GM18502 (cell line): ENCODE measurements around the gene ARHGAP6.
"Not testable (repeated sequence)": the region's sequence is repeated elsewhere in the genome, so short reads cannot be mapped to it uniquely, and the experiment has no call there.

ENCODE experiments used
- ATAC-seq: cut with Tn5 transposase; IDR thresholded peaks from one replicate; pipeline ENCODE4 v1.9.1; 2021; ENCODE audit warnings: mild to moderate bottlenecking; ENCODE audit not compliant: unreplicated experiment, poor library complexity

Gene ARHGAP6

DNA sequence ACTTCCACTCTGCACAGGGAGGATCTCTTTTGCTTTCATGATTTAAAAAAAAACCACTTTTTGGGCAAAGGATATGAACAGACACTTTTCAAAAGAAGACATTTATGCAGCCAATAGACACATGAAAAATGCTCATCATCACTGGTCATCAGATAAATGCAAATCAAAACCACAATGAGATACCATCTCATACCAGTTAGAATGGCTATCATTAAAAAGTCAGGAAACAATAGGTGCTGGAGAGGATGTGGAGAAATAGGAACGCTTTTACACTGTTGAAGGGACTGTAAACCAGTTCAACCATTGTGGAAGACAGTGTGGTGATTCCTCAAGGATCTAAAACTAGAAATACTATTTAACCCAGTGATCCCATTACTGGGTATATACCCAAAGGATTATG lies 87.4 kb downstream of the ARHGAP6 start:
- ATAC-seq: not testable (repeated sequence)

DNA sequence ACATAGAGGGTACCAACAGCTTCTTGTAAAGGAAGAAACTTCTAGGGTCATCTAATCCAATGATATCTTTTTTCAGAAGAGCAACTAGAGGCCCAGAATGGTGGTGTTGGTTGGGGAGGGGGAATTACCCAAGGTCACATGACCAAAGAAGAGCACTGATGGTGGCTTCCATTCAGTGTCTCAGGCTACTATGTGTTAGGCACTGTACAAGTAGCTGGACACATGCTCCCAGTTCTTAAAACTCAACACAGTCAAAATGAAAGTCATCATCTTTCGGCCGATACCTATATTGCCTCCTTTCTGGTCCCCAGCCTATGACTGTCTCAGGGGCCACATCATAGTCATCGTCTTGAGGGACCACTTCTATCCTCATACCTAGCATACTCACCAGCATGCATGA lies 88.1 kb downstream of the ARHGAP6 start:
- no peak for ATAC-seq

- no peak for ATAC-seq
These were observed 90.4 kb downstream of the ARHGAP6 start for GRCh38 chrX:11575332-11575731.

DNA sequence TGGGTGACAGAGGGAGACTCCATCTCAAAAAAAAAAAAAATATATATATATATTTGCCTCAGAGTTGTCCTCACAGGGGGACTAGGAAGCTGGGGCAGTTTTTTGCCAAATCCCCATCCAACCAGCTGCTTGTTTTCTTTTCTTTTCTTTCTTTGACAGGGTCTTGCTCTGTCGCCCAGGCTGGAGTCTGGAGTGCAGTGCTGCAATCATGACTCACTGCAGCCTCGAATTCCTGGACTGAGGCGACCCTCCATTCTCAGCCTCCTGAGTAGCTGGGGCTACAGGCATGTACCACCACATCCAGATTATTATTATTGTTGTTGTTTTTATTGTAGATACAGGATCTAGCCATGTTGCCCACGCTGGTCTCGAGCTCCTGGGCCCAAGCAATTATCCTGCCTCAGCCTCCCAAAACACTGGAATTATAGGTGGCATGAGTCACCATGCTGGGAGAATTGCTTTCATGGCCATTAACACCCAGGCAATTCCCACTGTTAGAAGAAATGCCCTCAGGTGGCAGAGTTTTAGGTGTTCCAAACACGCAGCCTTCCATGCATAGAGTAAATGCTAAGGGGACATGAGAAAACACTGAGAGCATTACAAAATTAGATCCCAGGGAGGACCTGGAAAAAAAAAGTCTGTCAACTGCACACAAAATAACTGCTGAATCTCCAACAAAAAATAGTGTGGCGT lies 98.0 kb downstream of the ARHGAP6 start:
- no peak for ATAC-seq

GRCh38 chrX:11566789-11567188 lies 98.9 kb downstream of the ARHGAP6 start:
- no peak for ATAC-seq

- ATAC-seq: no peak
These were observed 99.5 kb downstream of the ARHGAP6 start for GRCh38 chrX:11566173-11566572.

- ATAC-seq: no peak
These were observed 101.2 kb downstream of the ARHGAP6 start for GRCh38 chrX:11564546-11564945.

DNA sequence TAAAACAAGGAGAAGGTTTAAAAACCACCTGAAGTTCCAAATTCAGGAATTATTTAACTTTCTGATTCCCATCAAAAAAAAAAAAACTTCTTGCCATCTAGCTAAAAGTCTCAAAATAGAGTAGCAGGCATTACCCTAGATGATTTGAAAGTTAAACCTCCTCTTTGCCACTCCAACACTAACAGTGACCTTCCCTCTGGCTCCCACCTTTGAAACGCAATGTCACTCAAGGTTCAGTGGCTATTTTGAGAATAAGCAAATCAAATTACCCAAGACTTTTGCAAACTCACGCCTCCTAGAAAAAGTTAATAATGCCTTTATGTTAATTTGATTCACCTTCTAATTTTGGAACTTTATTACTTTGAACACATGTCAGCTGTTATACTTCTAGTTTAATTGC lies 103.2 kb downstream of the ARHGAP6 start:
- no peak for ATAC-seq

GRCh38 chrX:11558972-11559371 lies 106.7 kb downstream of the ARHGAP6 start:
- ATAC-seq: peak; percentile 70

DNA sequence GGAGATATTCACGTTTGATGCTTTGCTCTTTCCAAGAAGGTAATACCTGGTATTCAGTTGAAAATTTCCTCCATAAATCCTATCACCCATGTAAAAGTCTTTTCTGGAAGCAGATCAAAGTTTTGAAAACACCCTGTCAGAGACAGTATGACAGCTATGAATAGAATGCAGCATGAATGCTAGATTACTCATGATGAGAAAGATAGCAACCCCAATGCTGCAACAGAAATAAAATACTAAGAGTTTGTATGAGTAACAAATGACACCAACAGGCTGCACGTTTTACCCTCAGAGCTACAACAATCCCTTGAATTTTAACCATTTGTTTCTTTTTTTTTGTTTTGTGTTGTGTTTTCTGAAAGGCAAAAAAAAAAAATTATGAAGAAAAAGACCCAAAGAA lies 108.6 kb downstream of the ARHGAP6 start:
- no peak for ATAC-seq

- ATAC-seq: no peak
These were observed 110.0 kb downstream of the ARHGAP6 start for GRCh38 chrX:11555759-11556158.

DNA sequence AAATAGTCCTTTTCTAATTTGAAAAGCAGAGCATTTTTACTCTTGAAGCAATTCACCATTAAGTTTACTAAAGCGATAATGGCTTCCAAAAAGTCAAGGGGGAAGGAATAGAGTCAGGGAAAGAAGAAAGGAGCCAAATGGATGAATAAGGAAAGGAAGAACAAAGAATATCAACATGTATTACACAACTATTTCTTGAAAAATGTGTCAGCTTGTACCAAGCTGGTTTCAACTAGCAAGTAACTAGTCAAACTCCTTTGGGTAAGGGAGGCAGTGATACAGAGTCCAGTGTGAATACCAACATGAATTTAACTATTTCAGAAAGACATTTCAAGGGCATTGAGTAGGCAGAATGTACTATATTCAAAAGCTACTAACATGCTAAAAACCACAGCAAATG lies 112.1 kb downstream of the ARHGAP6 start:
- ATAC-seq: no peak

- ATAC-seq: no peak
These were observed 114.6 kb downstream of the ARHGAP6 start for GRCh38 chrX:11551151-11551550.

- no peak for ATAC-seq
These were observed 118.8 kb downstream of the ARHGAP6 start for GRCh38 chrX:11546917-11547316.

DNA sequence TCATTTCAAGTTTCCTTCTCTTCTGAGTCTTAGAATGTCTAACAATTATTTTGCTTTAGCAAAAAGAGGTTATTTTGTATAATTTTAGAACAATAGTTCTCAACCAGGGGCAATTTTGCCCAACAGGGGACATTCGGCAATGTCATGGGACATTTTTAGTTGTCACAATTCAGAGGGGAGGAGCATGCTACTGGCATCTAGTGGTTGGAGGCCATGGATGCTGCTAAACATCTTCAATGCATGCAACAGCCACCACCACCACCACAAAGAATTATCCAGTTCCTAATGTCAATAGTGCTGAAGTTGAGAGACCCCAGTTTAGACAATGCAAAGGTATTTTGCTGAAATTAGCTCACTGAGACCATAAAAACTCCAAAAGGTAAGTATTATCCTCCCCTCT lies 122.5 kb downstream of the ARHGAP6 start:
- ATAC-seq: no peak

- no peak for ATAC-seq
These were observed 124.2 kb downstream of the ARHGAP6 start for GRCh38 chrX:11541510-11541909.

DNA sequence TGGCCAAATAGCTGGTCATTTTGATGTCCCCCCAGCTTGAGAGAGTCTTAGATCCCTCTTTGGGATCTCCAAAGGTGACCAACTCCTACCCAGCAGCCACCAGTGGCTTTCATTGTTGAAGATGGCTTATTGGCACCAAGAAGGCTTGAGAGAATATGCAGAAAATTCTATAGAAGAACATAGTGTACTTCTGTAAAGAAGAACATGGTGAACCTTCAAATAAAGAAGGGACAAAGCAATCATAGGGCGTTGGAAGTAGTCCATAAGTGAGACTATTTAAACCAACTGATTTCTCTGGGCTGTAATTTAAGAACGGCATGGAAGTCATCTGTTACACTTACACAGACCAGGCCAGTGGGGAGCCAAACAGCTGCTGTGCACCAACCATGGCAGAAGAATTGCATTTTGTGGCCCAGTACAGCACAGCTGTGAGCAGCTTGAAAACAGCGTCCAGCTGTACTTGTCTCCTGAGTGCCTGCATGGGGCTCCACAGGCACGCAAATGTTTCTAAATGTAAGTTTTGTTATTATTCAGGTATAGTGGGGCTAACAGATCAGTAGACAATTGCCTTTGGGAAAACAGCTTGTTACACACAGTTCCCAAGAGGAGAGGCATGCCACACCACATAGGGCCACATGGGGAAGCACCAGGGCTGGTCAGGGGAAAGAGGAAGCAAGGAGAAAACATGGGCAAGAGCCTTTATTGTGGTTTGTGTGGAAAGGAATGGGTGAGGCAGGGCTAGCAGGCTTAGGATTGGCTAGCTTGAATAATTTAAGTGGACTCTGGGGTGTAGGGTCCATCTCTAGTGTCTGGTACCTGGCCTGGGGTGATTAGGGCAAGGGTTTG lies 125.0 kb downstream of the ARHGAP6 start:
- ATAC-seq: peak; percentile 84

DNA sequence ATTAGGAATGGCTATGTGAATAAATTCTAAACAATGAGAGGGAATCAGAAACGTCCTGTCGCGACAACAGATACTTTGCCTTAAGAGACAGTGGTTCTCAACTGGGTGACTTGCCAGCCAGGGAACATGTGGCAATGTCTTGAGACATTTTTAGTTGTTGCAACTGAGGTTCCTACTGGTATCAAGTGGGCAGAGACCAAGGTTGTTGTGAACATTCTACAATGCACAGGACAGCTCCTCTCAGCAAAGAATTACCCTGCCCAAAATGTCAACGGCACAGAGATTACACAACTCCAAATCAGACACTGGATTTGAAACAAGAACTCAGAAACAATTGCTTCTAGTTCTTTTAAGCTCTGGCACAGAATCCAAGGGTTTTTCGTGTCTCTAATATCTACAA lies 128.6 kb downstream of the ARHGAP6 start:
- ATAC-seq: no peak

DNA sequence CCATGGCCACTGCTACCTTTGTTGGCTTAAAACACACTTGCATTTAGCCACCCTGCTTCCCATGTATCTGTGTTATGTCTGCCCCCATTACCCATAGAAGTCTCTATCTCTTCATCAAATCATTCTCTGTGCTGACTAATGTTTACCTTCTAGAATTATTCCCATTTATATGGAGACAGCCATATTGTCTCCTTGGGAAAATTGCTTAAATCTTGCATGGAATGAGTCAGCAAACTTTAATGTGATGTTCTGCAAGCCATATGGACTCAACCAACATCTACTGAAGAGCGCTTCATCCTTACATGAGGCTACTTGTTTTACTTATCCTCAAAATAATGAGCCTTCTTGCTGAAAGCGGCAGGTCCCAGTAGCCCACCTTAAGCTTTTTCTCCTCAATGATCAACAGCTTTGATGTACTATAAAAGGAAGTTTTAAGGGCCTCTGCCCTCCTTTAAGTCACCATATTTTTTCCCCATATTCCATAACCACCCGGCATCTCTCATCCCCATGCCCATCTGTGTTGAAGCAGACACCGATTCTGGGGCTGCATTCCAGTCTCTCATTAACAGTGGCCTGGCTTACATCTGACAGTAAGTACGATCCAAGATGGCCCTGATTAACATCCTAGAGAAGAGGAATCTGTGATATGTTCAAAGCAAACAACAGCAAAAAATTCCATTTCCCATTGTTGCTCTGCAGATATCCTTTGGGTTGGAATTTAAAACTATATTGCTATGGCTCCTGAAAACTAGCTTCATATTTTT lies 130.4 kb downstream of the ARHGAP6 start:
- no peak for ATAC-seq

- peak; percentile 95 for ATAC-seq
These were observed 132.5 kb downstream of the ARHGAP6 start for GRCh38 chrX:11533199-11533651.
